Fibroblast of lung (primary cell): ENCODE data around the gene GYG1. TPM values are rescaled to one million over a fixed set of nuclear protein-coding genes. Genes with fewer than 3 reads are reported as not detected.

Source experiments
- DNase-seq, 2 donors: peaks; one replicate each; pipeline versions ENCODE4 v3.0.0 to v3.0.0-alpha.2; 2010; ENCODE audit warnings: low read depth in 2 of 2
- H2AFZ ChIP-seq: 2 replicates; pipeline ENCODE4 v1.5.1; 2012; ENCODE audit warnings: low read length, control low read depth, inconsistent platforms
- H3K27ac ChIP-seq: 2 replicates; pipeline ENCODE4 v1.5.1; 2011; ENCODE audit warnings: low read length, control low read depth; ENCODE audit not compliant: insufficient read depth
- H3K27me3 ChIP-seq: 2 replicates; pipeline ENCODE4 v1.5.1; 2011; ENCODE audit warnings: mild to moderate bottlenecking, low read length; ENCODE audit not compliant: control insufficient read depth, insufficient read depth
- H3K36me3 ChIP-seq: 2 replicates; pipeline ENCODE4 v1.5.1; 2011; ENCODE audit warnings: low read length; ENCODE audit not compliant: control insufficient read depth, insufficient read depth
- H3K4me1 ChIP-seq: 2 replicates; pipeline ENCODE4 v1.5.1; 2011; ENCODE audit warnings: low read length; ENCODE audit not compliant: control insufficient read depth, insufficient read depth; ENCODE audit errors: extremely low read depth
- H3K4me2 ChIP-seq: 2 replicates; pipeline ENCODE4 v1.5.1; 2011; ENCODE audit warnings: low read length, control low read depth; ENCODE audit not compliant: insufficient read depth; ENCODE audit errors: extremely low read depth
- H3K4me3 ChIP-seq, 4 experiments: fragments of 200-600 bp in 1 of 4; sonication (generic) in 1 of 4; replicated peaks in 1 of 4; 2 replicates each; pipeline ENCODE4 v1.5.1; 2011 to 2016; ENCODE audit warnings: low read length in 4 of 4, low read depth in 3 of 4, mild to moderate bottlenecking in 3 of 4, control low read depth in 2 of 4, inconsistent platforms in 1 of 4, mixed read lengths in 1 of 4; ENCODE audit not compliant: insufficient read depth in 1 of 4; ENCODE audit errors: control extremely low read depth in 1 of 4
- H3K79me2 ChIP-seq: 2 replicates; pipeline ENCODE4 v1.5.1; 2012; ENCODE audit warnings: mild to moderate bottlenecking, low read length, inconsistent platforms; ENCODE audit not compliant: control insufficient read depth, insufficient read depth
- H3K9ac ChIP-seq: 2 replicates; pipeline ENCODE4 v1.5.1; 2011; ENCODE audit warnings: mild to moderate bottlenecking, low read length, control low read depth; ENCODE audit not compliant: insufficient read depth
- H3K9me3 ChIP-seq: 2 replicates; pipeline ENCODE4 v1.5.1; 2012; ENCODE audit warnings: low read depth, low read length; ENCODE audit not compliant: control insufficient read depth, insufficient read depth
- H4K20me1 ChIP-seq: 2 replicates; pipeline ENCODE4 v1.5.1; 2011; ENCODE audit warnings: low read length; ENCODE audit not compliant: control insufficient read depth, insufficient read depth; ENCODE audit errors: extremely low read depth
- CTCF ChIP-seq, 2 donors: IDR thresholded peaks in 1 of 2; conservative IDR thresholded peaks in 1 of 2; 1 replicate in 1 of 2; 2 replicates in 1 of 2; pipeline ENCODE4 v1.5.1; 2011 to 2012; ENCODE audit warnings: low read length in 2 of 2, control low read depth in 1 of 2, inconsistent platforms in 1 of 2, low read depth in 1 of 2, mild to moderate bottlenecking in 1 of 2
- EZH2 ChIP-seq: IDR thresholded peaks from 2 replicates; pipeline ENCODE4 v1.5.1; 2012; ENCODE audit warnings: low read length, control low read depth, mild to moderate bottlenecking; ENCODE audit errors: missing control alignments
- polyA plus RNA-seq, 2 donors: library from polyadenylated mRNA; depleted of rRNA in 1 of 2; stranded (reverse) in 1 of 2; unstranded in 1 of 2; fragments of >200 nt; gene quantifications; 2 replicates each; pipeline ENCODE4 v1.2.1, GENCODE V29; 2011 to 2012; ENCODE audit warnings: missing spikeins in 1 of 2
- total RNA-seq: library from RNA; depleted of rRNA; stranded (reverse); fragments of >200 nt; gene quantifications from 2 replicates; pipeline ENCODE4 v1.2.1, GENCODE V29; 2014

GYG1 gene
- total and polyA plus RNA-seq, 2 donors (not counting 1 experiment from before 2014, with no cell fraction given): 71.5 to 224 TPM

- no peaks in the 10 kb centered on the region for H3K79me2 ChIP-seq
- DNase-seq: peak; percentile 27 to 49
- no peak overlapping the region for H3K4me2 ChIP-seq
- H3K9me3 ChIP-seq: no peaks in the 10 kb centered on the region
- no peak overlapping the region for H2AFZ ChIP-seq
- no peaks in the 10 kb centered on the region for H3K27me3 ChIP-seq
- H4K20me1 ChIP-seq: no peaks in the 10 kb centered on the region
- peaks cover 17% of the 10 kb centered on the region for H3K4me1 ChIP-seq
- H3K36me3 ChIP-seq: peaks cover 10% of the 10 kb centered on the region
- no peak overlapping the region for H3K4me3 ChIP-seq
- TF ChIP-seq EZH2 (no peak), CTCF (conservative IDR thresholded peaks at IDR 0.05 in 1 of 2, IDR thresholded peaks at IDR 0.05 in 1 of 2; ENCODE audit: low read depth in 1 of 2, low read length in 2 of 2) (no peak)
- no peak overlapping the region for H3K9ac ChIP-seq
- H3K27ac ChIP-seq: peak overlapping the region; percentile 64
These were observed 8.5 kb downstream of the GYG1 start for GRCh38 chr3:148999806-149000205.

GRCh38 chr3:149000206-149000745, 8.9 kb downstream of the GYG1 start:
- H3K4me1 ChIP-seq: peaks cover 18% of the 10 kb centered on the region
- no peaks in the 10 kb centered on the region for H3K79me2 ChIP-seq
- H3K4me3 ChIP-seq: no peak overlapping the region
- H3K36me3 ChIP-seq: peaks cover 10% of the 10 kb centered on the region
- no peak overlapping the region for H2AFZ ChIP-seq
- no peak overlapping the region for H3K9ac ChIP-seq
- H3K27me3 ChIP-seq: no peaks in the 10 kb centered on the region
- H4K20me1 ChIP-seq: no peaks in the 10 kb centered on the region
- DNase-seq: peak; percentile 40 to 50
- peak overlapping the region; percentile 21 for H3K27ac ChIP-seq
- H3K4me2 ChIP-seq: no peak overlapping the region
- H3K9me3 ChIP-seq: no peaks in the 10 kb centered on the region
- TF ChIP-seq CTCF (conservative IDR thresholded peaks at IDR 0.05 in 1 of 2, IDR thresholded peaks at IDR 0.05 in 1 of 2; ENCODE audit: low read depth in 1 of 2, low read length in 2 of 2) (no peak), EZH2 (no peak)

GRCh38 chr3:149001727-149002126, 10.4 kb downstream of the GYG1 start:
- Histone ChIP-seq H3K4me3 (no peak overlapping the region), H4K20me1 (no peaks in the 10 kb centered on the region), H3K4me2 (no peak overlapping the region), H2AFZ (no peak overlapping the region), H3K4me1 (peaks cover 21% of the 10 kb centered on the region), H3K9me3 (no peaks in the 10 kb centered on the region), H3K27ac (no peak overlapping the region), H3K36me3 (no peaks in the 10 kb centered on the region), H3K27me3 (no peaks in the 10 kb centered on the region), H3K79me2 (no peaks in the 10 kb centered on the region), H3K9ac (no peak overlapping the region)
- TF ChIP-seq CTCF (conservative IDR thresholded peaks at IDR 0.05 in 1 of 2, IDR thresholded peaks at IDR 0.05 in 1 of 2; ENCODE audit: low read depth in 1 of 2, low read length in 2 of 2) (no peak), EZH2 (no peak)
- no peak for DNase-seq
